Stimulated activated CD4-positive, alpha-beta T cell treated with anti-CD3 and anti-CD28 coated beads, TNF-alpha, amount 100 ng/mL, for 1 hour (primary cell): ENCODE measurements around the gene SOX10.

Experiments
- DNase-seq, 3 donors: peaks; one replicate each; pipeline ENCODE4 v3.0.0-alpha.2; 2020; ENCODE audit warnings: low read depth in 3 of 3, low spot score in 1 of 3

The SOX10 gene

GRCh38 chr22:37983860-37984791 lies at the start of gene SOX10:
TSS of gene SOX10 (minus strand) at chr22:37984555. CDS start at chr22:37983784, 771 bp downstream.
- no peak for DNase-seq

- DNase-seq: no peak
Observed at GRCh38 chr22:38033522-38034277, 49.3 kb upstream of the SOX10 start.

- DNase-seq: no peak
Observed at GRCh38 chr22:38032681-38033521, 48.5 kb upstream of the SOX10 start.

- no peak for DNase-seq
Observed at GRCh38 chr22:38031491-38031890, 47.1 kb upstream of the SOX10 start.

GRCh38 chr22:38030311-38031133 lies 46.2 kb upstream of the SOX10 start:
- no peak for DNase-seq

- DNase-seq: no peak
Observed at GRCh38 chr22:38029901-38030300, 45.5 kb upstream of the SOX10 start.

GRCh38 chr22:38029370-38029769 lies 45.0 kb upstream of the SOX10 start:
- no peak for DNase-seq

GRCh38 chr22:38028344-38029130 lies 44.2 kb upstream of the SOX10 start:
- no peak for DNase-seq

GRCh38 chr22:38027487-38027886 lies 43.1 kb upstream of the SOX10 start:
- DNase-seq: no peak

GRCh38 chr22:38026130-38027111 lies 42.1 kb upstream of the SOX10 start:
- DNase-seq: no peak

- DNase-seq: no peak
Observed at GRCh38 chr22:38025514-38025913, 41.2 kb upstream of the SOX10 start.

GRCh38 chr22:38023045-38023444 lies 38.7 kb upstream of the SOX10 start:
- DNase-seq: no peak

- DNase-seq: no peak
Observed at GRCh38 chr22:38021206-38021605, 36.9 kb upstream of the SOX10 start.

- DNase-seq: no peak
Observed at GRCh38 chr22:38018938-38019827, 34.8 kb upstream of the SOX10 start.

- DNase-seq: no peak
Observed at GRCh38 chr22:38017939-38018885, 33.9 kb upstream of the SOX10 start.

GRCh38 chr22:38017272-38017920 lies 33.0 kb upstream of the SOX10 start:
- no peak for DNase-seq
